HG03139 (cell line): ENCODE data around the gene POC1B.

Experiments used
- ATAC-seq: cut with Tn5 transposase; IDR thresholded peaks from one replicate; pipeline ENCODE4 v1.9.1; 2021; ENCODE audit not compliant: unreplicated experiment

Gene POC1B

DNA sequence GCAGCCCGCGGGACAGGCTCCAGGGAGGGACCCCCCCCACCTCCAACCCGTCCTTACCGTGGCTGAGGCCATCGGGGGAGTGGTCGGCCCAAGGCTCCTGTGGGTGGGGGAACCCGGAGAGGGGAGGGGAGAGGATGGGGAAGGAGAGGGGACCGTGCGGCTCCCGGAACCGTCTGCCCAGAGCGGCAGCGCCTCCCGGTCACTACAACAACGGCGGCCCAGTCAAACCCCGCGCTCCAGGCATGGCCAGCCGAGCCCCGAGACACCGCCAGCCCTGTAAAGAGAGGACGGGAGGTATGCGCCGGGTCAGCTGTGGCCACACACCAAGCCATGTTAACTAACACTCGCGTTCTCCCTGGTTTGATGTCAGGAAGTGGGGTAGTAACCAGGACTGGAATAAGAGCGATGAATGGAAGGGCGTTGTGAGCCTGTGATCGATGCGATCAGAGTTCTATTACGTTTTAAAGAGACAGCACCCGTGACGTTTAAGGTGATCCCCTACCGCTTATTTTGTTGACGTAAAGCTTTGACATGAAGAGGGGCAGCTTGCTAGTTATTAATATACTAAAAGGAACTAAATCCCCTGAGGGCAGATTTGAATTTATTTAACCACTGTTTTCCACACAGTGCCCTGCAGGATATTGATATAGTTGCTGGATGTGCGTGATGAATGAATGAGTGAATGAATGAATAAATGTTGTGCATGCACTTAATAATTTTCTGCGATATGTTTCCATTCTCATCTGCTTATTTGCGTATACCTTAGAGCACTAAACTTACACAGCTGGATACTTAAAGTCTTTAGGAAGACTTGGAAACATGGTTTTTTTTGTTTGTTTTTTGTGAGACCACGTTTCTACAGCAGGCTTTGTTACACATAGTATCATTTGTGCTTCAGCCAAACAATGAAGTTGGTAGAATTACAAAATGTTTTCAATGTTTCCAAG lies at the start of gene POC1B:
Gene POC1B, minus strand, starts transcription at position 224 of the 947 bp plus-strand sequence. Its CDS starts 152 bp downstream, at position 72.
- peak; percentile 52 for ATAC-seq

DNA sequence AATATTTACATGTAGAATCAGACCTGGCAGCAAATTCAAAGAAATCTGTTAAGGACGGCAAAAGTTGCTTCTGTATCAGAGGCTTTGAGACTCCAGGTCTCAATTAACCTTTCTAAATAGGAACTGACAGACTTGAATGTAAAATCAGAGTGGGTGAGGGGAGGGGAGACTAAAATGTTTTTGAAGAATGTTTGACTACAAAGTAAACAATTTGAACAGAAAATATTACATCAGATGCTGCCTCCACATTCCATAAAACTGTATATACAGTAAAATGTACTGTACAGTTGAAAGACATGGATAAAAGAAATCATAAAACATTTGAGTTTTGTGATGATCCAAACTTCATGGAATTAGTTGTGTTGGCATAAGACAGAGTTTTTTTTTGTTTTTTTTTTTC lies 49.5 kb upstream of the POC1B start:
- ATAC-seq = no peak

DNA sequence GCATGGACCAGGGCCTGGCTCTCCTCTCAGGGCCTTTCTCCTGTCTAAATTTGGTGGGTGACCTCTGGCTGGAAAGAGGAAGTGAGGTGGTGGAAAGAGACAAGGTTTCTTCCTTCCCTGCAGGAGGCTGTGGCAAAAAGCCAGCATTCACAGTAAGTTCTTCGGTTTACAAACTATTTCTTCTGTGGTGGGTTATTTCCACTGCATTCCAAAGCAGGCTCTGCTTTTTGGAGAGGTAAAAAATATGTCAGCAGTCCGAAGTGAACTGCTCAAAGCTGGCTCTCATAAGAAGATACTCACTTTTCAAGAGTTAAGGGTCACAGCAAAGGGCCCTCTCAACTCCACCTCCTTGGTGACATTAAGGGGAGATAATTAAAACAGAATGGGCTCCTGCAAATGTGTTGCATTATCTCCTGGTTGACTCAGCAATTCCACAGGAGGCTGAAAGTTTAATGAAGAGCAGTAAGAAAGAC lies 48.9 kb upstream of the POC1B start:
- no peak for ATAC-seq

DNA sequence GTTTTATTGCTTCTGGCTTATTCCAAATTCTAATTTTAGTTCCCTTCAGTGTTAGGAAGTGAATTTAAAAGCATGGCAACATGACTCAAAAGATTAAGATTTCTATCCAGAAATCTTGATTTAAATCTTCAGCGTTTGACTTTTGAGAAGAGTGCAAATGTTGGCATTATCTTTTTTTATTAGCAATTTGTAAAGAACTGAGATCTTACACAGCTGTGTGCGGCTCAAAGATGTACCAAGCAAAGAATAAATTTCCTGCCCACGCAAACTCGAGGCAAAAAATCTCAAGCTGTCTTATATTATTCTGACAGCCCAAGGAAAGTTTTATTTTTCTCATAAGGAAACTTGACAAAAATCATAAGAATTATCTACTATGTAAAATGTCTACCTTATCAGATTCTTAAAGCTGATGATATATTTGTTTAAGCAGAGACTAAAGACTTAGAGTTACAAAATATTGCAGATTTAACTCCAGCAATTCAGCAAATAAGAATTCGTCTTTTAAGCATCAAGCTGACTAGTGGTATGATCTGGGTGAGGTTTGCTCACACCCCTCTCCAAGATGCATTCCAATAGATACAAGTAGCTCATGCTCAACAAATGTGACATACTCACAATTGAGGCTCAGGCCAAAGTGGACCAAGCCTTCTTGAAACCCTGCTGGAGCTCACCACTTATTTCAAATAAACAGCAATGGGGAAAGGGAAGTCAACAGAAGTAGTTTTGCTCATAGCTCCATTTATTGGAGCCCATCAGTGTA lies 47.4 kb upstream of the POC1B start:
- ATAC-seq = no peak

DNA sequence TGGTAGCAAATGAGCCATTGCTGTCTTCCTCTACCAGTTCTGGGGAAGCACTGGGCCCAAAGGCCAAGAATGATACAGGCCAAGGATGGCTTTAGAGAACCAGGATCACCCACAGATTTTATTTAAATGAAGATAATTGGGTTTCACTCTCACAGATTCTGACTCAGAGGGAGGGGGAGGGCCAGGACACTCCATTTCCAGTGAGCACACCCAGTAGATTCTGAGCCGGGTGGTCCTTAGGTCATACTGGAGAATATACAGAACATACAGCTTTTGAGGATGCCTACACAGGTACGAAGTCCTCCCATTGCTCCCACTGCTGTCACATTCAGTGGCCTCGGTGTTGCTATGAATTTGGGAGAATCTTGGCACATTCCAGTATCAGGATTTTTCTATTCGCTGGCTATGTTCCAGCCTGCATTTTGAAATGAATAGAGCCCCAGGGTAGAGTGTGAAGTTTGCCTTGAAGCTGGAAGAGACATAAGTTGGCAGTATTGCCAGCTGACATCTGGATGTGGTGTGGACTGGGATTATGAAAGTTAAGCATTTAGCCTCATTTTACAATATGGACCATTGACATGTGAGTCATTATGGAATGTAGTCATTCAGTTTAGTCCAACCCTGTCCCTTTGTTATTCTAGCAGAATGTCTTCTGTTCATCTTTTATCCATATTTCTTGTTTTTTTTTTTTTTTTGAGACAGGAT lies 45.8 kb upstream of the POC1B start:
- ATAC-seq = no peak

DNA sequence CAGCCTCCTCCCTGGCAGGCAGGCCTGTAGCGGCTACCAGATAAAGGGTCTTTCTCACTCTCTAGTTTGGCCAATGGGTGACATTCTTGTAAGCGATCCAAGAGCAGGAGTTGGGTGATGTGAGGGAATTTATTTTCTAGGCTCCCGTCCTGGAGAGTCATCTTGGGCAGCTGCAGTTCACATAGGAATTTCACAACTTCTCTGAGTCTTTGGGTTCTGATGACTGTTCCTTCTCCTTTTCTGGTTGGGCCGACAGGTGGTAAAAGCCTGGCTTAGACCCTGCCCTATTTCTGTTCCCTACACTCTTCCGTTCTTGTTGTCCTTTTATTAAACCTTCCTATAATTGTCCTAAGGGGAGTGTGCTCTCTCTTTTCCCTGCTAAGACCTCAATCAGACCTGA lies 42.6 kb upstream of the POC1B start:
- ATAC-seq = no peak

DNA sequence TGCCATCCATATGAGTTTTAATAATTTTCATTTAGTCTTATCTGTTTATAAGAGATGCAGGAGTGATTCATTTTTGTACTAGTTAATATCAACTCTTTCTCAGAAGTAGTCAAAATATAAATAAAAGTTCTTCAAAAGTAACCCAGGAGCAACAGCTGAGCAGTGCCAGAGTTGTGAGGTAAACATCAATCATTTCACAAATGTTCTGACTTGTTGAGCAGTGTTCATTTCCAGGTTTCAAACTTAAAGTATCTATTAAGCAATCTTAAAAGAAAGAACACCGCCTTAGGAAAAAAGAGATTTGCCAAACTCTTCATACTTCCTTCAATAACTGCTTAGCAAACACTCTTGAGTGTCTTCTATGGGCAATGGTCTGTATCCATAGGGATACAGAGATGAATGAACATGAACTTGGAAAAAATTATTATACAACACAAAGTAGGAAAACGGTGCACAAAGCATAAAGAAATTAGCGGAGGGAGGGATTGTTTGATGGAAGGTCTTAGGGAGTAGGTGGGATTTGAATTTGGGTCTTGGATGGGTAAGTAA lies 41.9 kb upstream of the POC1B start:
- ATAC-seq = no peak

DNA sequence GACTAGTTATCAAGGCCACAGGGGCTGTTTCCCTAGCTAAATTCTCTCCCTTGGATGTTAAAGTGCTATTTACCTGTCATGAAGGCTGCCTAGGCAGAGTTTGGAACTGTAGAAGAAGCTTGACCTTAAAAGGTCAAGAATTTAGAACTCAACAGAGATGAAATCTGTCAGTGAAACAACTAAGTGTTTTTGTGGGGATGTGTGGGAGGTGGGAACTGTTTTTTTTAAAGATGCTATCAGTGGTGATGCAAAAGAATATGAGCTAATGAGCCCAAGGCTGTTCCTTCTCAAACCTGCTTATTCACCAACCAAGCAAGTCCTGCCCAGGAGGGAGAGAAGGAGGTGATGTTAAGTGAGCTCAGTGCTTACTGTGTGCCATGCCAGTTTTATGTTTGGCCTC lies 40.8 kb upstream of the POC1B start:
- no peak for ATAC-seq

DNA sequence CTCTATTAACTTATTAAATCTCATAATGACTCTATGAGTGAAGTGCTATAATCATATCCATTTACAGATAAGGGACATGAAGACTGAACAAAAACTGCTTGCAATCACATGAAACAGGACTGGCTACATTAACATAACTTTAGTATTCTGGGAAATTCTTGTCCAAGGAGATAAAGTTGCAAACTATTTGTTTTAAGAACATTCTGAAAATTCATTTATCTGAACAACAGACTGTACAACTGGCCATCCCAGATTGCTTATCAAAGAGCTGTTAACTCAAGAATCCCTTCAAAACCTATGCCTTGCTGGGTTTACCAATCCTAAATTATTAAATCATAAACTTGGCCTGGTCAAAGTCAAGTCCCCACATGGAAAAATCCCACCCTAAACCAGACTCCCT lies 39.2 kb upstream of the POC1B start:
- no peak for ATAC-seq

DNA sequence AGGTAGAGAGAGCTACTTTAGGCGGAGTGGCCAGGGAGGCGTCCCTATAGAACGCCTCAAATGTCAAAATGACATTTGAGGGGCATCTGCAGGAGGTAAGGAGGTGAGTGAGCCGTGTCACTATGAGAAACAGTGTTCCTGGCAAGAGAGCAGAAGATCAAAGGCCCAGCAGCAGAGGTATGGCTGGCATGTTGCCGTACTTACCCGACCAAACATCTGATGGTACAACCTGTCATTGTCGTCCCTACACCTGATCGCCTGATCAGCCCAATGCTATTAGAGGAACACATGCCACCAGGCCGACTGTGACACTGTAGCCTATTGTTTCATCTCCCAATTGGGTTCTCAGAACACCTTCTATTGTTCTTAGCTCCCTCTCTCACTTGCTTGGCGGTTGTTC lies 33.9 kb upstream of the POC1B start:
- ATAC-seq = no peak

DNA sequence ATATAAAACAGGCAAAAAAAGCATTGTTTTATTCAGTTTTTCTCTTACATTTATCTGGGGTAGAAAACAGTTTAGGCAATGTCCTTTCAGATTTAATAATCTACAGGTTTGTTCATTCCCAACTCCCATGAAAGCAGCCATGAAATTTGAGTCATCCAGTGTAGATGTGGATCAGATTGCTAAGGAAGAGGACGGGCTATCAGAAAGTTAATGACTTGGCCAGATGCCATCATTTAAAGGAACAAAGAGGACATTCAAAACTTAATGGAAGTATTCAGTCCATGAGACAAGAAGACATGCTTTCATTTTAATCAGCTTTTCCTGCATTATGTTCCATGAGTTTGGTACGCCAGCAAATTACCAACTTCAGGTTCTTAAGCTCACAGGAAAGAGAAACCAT lies 31.1 kb upstream of the POC1B start:
- ATAC-seq = no peak

DNA sequence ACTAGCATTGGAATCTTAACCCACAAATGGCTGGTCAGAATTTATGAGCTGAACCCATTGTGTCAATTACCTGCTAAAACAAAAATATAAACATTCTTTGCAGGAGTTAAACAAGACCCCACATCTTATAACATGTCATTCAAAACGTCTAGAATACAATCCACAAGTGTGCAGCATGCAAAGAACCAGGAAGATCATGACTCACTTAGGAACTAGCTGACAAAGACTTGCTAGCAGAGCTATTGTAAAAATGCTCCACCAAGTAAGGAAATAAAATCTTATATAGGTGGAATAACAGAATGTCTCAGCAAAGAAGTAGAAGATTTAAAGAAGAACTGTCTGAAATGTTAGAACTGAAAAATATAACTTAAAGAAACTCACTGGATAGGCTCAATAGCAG lies 26.5 kb upstream of the POC1B start:
- ATAC-seq = no peak

DNA sequence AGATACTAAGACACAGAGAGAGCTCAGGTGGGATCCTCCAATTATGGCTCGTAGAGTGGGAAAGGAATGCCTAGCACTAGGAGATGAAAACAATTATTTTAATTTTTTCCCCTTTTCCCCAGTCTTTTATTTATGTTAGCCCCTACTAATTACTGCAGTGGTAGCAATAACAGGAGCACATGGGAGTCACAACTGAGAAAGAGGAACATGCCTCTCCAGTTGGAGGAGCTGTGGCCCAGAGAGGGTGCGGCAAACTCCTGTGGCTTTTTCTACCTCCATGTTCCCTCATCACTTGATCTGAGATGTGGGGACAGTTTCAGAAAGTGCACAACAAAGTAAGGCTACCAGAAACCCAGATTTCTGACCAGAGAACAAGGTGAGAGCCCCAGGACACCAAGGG lies 25.9 kb upstream of the POC1B start:
- ATAC-seq = no peak

DNA sequence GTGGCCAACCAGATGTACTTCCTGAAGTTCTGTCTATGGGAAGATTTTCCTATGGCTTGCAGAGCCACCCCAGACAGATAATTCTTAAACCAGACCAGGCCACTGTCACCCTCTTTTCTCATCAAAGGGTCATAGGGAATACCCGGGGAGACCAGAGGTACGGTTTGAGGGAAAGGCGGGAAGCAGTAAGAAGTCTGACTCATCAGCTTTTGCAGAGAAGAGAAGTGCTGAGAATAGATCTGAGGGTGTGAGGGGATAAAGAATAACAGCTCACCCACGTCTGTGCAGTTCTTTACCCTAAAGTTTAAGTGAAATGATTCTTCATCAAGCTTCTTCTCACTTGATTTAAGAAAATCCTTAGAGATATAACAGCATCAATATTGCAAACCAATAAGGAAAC lies 21.3 kb upstream of the POC1B start:
- no peak for ATAC-seq

DNA sequence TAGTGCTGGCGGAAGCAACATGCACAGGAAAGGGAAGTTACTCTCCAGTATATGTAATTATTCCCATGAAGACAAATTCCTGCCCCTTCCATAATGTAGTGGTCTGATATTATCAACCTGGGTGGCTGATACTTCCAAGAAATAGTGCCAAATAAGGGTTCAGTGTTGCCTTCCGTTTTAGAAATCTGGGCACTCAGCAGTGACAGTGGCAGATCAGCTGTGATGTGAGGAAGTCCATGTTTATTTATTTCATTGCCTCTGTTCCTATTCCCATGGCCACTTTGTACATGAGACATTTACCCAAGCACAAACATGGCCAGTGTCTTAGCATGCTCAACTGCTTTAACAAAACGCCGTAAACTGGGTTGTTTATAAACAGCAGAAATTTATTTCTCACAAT lies 20.3 kb upstream of the POC1B start:
- ATAC-seq = no peak

DNA sequence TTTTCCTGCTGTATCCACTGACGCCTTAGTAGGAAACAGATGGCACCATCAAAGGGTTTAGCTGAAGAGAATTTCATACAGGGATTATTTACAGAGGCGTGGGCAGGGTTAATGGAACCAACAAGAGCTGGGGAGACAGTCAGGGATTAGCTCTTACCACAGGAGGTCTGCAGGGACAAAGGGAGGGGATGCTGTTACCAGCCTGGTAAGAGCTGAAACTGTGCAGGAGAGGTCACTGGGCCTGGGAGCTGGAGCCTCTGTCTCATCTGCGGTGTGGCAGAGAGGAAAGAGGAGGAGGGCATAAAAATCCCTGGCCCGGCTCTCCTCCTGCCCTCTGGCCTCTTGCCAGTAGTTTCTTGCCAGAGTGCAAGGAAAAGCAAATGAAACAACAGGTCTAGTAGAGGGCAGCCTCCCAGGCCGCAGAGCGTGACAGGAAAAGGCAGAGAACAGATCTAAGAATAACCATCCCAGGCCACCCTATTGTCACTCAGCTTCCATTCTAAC lies 18.9 kb upstream of the POC1B start:
- no peak for ATAC-seq

DNA sequence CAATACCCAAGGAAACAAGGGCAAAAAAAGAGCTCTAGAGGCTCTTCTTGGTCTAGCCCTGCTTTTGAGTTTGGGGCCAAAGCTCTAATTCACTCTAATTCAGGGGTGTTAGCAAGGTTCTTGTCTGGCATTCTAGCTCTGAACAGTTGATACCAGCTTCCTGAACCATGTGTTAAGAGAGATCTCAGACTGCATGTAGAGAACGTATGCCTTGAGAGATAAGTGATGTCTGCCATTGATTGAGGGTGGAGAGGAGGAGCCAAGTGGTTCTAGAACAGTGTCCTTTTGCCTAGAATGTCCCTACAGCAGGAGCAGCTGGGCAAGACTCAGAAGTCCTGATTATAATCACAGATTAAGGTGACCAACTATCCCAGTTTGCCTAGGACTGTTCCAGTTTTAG lies 18.2 kb upstream of the POC1B start:
- no peak for ATAC-seq

DNA sequence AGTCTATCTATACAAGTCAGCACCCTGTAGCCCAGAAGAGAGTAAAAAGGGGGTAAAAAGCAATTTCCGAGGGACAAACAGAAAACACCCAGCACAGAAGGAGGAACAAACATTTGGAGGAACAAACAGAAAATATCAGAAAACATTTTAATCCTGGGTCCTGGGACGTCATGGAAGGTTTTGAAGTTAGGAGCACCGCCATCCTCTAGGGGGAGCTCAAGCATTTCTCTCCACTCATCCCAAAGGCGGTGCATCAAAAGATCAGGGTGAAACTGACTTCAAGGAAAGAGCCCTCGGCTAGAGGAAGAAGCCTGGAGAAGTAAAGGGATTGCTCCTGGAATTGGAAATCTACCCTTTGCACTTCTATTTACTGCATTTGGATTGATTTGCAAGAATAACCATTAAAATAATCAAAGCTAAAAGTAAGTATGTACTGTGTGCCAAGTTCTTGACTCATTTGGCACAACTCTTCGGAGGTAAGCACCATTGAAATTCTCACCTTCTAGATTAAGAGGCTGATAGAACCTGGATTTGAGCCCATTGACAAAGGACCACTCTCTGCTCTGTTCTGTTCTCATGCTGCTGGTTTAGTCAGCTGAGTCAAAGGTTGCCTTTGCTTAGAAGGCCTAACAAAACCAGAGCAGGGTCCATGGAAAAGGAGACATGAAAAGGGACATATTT lies 17.2 kb upstream of the POC1B start:
- ATAC-seq = peak; percentile 74

DNA sequence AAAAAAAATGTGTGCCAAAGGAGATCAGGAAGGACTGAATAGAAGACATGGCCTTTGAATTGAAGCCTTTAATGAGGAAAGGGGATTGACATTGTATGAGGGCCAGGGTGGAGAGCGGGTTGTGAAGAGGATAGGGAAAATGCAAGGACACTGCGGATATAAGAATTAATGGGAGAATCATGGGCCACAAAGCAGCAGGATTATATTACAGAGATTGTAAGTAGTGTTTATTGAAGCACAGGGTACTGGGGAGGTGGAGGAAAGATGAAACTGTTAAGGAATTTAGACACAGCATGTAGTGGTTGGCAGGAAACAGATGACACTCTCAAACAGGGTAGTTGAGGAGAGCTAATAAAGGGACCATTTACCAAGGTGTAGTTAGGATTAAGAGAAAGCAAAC lies 16.4 kb upstream of the POC1B start:
- ATAC-seq = no peak

DNA sequence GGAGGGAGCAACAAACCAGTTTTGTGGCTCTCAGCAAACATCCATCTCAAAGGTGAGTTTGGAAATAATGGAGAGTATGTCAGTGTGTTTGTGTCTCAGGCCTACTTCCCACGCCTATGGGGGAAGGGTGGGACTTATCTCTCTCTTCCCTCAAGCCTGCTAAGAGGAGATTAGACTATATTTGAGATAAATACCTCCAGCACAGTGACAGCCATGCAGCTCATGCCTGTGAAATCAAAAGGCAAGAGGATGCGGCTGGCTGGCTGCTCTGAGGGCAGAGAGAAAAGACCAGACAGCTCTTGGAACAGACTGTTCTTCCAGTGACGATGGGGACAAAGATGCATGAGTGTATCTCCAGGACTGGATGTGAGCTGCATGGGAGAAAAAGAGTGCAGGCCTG lies 14.7 kb upstream of the POC1B start:
- no peak for ATAC-seq
